GF-D8 (cell line): Measurements from ENCODE around the gene MAN1B1.
"Not testable (repeated sequence)": the region's sequence is repeated elsewhere in the genome, so short reads cannot be mapped to it uniquely, and the experiment has no call there.

Experiments
- DNase-seq: peaks from one replicate; lab custom pipeline; 2025; lab: John Stamatoyannopoulos, UW

MAN1B1 gene

GRCh38 chr9:137110911-137111787 lies 24.4 kb downstream of the MAN1B1 start:
- no peak for DNase-seq

GRCh38 chr9:137111788-137112563 lies 25.2 kb downstream of the MAN1B1 start:
- no peak for DNase-seq

- DNase-seq, result no peak
Measured at GRCh38 chr9:137112564-137113384, 26.0 kb downstream of the MAN1B1 start.

GRCh38 chr9:137113385-137114159 lies 26.8 kb downstream of the MAN1B1 start:
- DNase-seq, result no peak

- no peak for DNase-seq
Measured at GRCh38 chr9:137114220-137114612, 27.4 kb downstream of the MAN1B1 start.

GRCh38 chr9:137114613-137115393 lies 28.0 kb downstream of the MAN1B1 start, which contains the start of gene DPP7:
TSS of gene DPP7 (minus strand) at chr9:137114733. CDS start at chr9:137114713, 20 bp downstream.
- no peak for DNase-seq

DNA sequence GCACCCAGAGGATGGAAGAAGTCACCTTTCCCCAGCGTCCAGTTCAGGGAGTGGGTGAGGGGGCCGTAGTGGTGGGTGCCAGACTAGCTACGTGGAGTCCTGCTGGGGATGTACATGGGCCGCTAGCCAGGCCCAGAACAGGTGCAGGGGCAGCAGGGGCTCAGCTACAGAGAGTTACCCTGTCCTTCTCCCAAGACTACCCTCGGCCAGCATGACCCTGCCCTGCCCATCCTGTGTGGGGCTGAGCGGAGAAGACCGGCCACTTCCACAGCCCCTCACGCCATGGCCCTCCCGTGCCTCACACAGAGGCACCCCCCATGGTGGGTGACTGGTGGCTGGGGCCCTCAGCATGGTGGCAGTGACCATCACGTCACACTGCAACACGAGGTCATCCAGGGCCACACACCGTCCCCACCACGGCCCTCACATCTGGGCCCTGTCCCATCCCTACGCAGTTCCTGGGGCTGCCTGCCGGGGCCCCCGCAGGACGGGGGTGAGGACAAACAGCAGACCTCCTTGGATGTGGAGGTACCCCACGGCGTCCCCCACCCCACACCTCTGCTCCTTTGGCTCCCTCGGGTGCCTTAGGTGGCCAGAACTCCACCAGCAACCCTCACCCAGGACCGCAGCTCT lies 28.7 kb downstream of the MAN1B1 start:
- DNase-seq, result no peak

DNA sequence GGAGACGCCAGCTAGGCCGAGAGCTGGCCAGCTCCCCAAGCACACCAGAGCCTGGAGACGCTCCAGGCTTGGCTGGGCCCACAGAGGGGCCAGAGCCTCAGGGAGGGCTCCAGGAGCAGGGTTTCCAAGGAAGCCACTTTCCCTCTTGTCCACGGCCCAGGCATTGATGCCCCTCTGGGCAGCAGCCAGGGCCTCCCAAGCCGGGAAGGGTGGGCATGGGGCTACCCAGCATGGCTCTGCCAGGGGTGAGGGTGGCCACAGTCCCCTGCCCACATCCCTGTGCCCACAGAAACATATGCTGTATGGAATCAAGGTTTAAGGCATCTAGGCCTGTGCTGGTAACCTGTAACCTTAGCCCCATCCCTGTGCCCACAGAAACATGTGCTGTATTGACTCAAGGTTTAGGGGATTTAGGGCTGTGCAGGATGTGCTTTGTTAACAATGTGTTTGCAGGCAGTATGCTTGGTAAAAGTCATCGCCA lies 29.3 kb downstream of the MAN1B1 start:
- DNase-seq, result no peak

- no peak for DNase-seq
Measured at GRCh38 chr9:137116728-137117127, 29.9 kb downstream of the MAN1B1 start.

DNA sequence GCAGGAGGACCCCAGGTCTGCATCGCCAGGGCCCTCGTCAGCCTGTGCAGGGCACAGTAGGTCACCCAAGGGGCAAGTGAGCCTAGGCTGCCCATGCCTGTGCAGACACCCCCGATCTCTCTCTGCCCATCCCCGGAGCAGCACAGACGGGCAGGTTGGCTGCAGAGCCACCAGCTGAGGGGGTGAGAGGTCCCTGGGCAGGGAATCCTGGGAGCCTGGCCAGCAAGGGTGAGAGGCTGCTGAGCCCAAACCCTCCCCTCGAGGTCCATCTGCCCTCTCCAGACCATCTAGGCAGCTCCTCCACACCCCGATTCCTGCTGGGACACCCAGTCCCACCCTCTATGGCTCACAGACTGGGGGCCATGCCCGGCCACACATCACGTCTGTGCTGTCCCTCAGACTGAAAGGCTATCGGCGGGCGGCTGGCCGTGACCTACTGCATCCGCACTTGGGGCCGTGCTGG lies 30.5 kb downstream of the MAN1B1 start:
- DNase-seq, result no peak

DNA sequence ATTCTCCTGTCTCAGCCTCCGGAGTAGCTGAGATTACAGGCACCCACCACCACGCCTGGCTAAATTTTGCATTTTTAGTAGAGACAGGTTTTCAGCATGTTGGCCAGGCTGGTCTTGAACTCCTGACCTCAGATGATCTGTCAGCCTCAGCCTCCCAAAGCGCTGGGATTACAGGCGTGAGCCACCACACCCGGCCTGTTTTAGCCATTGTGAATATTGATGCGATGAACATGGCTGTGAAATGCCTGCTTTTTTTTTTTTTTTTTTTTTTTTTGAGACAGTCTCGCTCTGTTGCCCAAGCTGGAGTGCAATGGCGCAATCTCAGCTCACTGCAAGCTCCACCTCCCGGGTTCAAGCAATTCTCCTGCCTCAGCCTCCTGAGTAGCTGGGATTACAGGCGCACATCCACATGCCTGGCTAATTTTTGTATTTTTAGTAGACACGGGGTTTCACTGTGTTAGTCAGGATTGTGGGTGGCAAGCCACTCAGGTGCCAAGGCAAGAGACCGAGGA lies 31.4 kb downstream of the MAN1B1 start:
- DNase-seq, result not testable (repeated sequence)

- not testable (repeated sequence) for DNase-seq
Measured at GRCh38 chr9:137121927-137122795, 35.4 kb downstream of the MAN1B1 start.

GRCh38 chr9:137122796-137123467 lies 36.1 kb downstream of the MAN1B1 start:
- not testable (repeated sequence) for DNase-seq

GRCh38 chr9:137123468-137123837 lies 36.7 kb downstream of the MAN1B1 start:
- DNase-seq, result no peak

GRCh38 chr9:137123952-137124462 lies 37.2 kb downstream of the MAN1B1 start:
- DNase-seq, result not testable (repeated sequence)

GRCh38 chr9:137126786-137127185 lies 40.0 kb downstream of the MAN1B1 start:
- no peak for DNase-seq

DNA sequence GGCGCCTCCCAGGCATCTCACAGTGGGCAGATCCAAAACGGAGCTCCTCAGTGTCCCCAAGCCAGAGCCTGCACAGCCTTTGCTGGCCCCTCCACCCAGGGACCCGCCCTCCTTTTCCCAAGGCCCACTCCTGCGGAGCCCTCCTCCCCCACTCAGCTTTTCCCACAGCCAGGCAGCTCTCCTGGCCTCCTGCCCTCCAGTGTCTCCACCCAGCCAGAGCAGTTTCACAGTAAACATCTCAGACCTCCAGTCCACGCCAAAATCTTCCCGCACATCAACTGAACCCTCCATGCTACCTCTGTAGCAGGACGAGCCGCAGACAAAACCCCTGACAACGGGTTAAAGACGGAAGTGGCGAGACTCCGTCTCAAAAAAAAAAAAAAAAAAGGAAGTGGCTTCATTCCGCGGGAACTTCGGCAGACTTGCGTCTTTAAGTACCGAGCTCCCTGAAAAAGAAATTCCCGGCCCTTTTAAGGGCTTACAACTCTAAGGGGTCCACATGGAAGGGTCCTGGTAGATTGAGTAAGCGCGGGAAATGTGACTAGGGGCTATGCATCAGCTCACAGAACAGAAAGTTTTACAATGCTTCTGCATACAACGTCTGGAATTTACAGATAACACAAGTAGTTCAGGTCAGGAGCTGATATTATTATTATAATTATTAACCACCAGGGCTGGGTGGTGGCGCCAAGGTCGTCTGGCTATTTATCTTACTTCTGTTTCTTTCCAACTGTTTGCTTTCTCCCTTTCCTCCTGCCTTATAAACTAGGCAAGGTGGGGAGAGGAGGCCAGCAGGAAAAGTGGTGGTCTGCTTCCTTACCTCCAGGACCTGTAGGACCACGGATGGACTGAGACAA lies 40.7 kb downstream of the MAN1B1 start:
- DNase-seq, result peak; percentile 66
